ENCODE results near the gene ABHD12.

ABHD12 gene

DNA sequence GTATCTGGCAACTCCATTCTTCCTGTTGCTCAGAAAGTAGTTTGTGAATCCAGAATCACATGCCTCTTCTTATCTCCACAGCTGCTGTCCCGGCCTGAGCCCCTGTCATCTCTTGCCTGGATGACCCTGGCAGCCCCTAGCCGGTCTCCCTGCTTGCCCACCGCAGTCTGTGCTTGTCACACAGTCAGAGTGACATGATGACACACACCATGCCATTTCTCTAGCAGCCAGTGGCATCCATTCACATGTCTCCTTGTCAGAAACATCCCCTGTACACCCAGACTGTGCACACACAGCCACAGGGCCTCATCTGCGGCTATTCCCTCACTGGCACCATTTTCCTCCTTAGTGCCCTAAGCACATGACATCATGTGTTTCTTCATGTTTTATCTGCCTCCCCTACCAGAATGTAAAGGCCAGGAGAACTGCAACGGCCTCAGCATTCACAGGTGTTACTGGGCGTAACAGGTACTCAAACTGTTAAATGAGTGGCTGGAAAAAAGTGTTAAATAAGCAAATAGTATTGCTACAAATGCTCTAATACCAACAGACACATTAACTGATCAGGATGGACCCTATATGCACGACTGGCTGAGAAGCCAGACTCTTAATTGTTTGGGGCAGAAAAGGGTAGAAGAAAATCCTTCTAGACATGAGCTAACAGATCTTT lies 9.6 kb downstream of the ABHD12 start:
- no peak for DNase-seq (ENCODE audit: low read depth in 2 of 2)

- DNase-seq (ENCODE audit: low read depth in 2 of 2), result no peak
Measured at GRCh38 chr20:25378884-25379733, 11.5 kb downstream of the ABHD12 start.

DNA sequence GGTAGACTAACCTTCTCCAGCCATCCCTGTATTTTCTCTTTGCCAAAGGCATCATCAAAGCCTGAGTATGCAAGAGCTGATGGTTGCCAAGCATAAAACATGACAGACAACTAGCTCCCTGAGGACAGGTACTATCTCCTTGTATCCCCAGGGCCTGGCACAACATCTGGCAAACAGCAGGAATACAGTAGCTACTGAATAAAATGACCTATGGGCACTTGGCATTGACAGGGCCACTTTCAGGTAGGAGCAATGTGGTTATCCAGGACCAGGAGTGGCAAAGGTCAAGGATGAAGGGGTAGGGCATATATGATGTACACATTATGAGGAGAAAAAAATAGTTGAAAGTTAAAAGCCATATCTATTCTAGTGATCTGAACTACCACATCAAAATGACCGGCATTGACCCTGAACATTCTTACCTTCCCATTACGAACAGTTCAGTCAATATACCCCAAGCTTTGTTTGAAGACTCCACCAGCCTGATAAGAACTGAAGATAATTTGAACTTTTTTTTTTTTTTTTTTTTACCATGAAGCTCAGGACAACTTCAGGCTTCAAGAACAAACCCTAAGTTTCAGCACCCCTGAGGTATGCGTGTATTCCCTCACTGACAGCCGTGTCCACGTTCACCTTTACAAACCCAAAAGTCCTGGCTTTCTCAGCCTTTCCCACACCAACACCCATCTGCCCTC lies 12.3 kb downstream of the ABHD12 start:
- DNase-seq (ENCODE audit: low read depth in 2 of 2), result no peak

DNA sequence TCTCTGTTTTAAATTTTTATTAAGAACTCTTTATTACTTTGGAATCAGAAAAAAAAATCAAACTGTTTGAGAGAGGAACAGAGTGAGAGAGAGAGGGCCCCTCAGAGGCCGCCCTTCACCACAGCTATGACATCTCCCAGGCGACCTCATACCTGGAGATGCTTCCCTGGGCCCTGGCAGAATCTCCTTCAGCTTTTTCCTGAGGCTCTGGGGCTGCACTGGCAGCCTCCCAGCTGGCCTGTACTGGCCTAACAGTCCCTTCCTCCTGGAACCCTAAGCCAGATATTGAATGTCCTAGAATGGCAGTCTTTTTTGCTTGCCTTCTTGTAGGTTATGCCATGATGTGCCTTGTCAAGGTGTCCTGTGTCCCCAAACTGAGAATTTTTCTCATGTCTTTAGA lies 13.7 kb downstream of the ABHD12 start:
- DNase-seq (ENCODE audit: low read depth in 2 of 2), result no peak

DNA sequence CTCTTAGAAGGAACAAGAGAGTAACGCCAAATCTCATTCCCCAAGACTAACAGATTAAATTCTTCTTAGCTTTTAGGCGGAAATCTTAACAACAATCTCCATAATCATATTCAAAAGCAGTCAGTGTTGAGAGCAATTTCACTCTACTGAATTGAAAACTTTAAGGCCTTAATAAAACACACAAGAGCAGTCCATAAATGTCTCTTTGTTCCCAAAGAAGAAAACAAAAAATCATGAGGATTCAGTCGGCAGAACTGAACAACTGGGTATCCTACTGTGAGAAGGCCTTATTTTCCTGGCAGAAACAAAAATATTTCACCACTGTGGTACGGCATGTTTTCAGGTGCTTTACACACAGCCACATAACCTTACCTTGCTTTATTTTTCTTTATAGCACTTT lies 14.4 kb downstream of the ABHD12 start:
- no peak for DNase-seq (ENCODE audit: low read depth in 2 of 2)

DNA sequence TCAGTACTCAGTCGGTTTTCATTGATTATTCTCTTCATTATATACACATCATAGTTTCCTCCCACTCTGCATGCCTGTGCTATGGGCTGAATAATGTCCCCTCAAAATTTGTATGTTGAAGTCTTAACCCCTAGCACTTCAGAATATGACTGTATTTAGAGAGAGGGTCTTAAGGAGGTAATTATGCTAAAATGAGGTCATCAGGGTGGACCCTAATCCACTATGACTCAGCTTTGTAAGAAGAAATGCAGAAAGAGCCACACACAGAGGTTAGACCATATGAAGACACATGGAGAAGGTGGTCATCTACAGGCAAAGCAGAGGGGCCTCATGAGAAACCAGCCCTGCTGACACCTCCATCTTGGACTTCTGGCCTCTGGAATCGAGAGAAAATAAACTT lies 15.8 kb downstream of the ABHD12 start:
- DNase-seq (ENCODE audit: low read depth in 2 of 2), result no peak

GRCh38 chr20:25372584-25373336 lies 17.9 kb downstream of the ABHD12 start:
- DNase-seq (ENCODE audit: low read depth in 2 of 2), result no peak

GRCh38 chr20:25369971-25370370 lies 20.7 kb downstream of the ABHD12 start:
- no peak for DNase-seq (ENCODE audit: low read depth in 2 of 2)

DNA sequence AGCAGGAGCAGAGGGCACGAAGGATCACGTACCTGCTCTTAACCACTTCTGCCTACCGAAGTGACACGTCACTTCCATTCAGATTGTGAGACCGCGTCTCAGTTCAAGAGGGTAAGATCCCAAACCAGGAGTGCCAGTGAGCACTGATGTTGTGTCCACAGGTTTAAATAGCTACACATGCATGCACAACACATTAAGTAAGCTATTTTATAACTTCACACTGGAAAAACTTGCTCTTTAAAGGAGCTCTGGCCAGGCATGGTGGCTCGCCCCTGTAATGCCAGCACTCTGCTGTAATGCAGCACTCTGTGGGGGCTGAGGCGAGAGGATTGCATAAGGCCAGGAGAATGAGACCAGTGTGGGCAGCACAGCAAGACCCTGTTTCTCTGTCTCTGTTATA lies 21.1 kb downstream of the ABHD12 start:
- DNase-seq (ENCODE audit: low read depth in 2 of 2), result no peak

DNA sequence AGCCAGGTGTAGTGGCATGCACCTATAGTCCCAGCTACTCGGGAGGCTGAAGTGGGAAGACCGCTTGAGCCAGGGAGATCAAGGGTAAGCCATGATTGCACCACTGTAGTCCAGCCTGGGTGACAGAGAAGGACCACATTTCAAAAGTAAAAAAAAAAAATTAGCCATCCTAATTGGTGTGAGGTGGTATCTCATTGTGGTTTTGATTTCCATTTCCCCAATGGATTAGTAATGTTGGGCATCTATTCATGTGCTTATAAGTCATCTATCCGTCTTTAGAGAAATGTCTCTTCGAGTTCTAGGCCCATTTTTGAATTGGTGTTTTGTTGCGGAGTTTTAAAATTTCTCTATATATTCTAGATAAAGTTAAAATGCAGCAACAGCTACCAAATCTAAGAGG lies 21.7 kb downstream of the ABHD12 start:
- no peak for DNase-seq (ENCODE audit: low read depth in 2 of 2)

DNA sequence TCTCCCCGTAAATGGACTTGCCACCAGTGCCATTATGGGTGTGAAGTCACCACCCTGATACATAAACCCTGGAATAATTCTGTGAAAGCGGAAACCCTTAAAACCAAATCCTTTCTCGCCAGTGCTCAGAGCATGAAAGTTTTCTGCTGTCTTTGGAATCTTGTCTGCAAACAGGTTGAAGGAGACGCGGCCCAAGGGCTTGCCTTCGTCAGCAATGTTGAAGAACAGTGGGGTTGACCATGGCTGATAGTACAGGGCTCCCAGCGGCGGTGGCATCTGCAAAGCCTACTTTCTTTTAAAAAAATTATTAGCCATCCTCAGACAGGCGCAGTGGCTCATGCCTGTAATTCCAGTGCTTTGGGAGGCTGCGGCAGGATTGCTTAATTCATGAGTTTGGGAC lies 22.1 kb downstream of the ABHD12 start:
- DNase-seq (ENCODE audit: low read depth in 2 of 2), result no peak

DNA sequence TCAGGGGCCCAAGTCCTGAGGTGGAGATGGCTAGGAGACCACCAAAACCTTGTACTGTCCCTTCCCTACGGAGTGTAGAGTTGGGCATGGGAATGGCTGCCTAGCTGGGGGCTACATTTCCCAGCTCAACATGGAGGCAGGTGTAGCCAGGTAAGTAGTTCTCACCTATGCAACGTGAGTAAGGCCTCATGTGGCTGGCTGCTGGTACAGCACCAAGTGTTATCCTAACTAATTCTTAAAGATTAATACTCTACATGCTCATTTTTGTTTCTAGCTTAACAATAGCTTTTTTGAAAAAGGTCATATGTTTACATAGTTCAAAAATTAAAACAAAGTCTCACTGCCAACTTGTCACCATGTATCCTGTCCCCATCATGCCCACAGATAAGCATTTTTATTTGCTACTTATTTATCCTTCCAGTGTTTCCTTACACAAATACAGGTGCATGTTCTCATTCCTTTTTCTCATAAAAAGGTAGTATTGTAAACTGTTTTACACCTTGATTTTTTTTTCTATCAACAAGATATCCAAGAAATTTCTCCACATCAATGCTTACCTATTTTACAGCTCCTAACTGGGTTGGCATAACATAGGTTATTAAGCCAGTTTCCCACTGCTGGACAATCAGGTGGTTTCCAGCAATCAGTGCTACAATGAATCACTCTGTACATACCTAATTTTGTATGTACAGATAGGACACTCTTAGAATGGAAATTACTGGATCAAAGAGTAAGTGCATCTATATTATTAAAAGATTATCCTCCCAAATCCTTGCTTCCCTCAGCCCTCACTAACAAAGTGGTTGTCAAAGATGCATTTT lies 25.5 kb downstream of the ABHD12 start:
- no peak for DNase-seq (ENCODE audit: low read depth in 2 of 2)

DNA sequence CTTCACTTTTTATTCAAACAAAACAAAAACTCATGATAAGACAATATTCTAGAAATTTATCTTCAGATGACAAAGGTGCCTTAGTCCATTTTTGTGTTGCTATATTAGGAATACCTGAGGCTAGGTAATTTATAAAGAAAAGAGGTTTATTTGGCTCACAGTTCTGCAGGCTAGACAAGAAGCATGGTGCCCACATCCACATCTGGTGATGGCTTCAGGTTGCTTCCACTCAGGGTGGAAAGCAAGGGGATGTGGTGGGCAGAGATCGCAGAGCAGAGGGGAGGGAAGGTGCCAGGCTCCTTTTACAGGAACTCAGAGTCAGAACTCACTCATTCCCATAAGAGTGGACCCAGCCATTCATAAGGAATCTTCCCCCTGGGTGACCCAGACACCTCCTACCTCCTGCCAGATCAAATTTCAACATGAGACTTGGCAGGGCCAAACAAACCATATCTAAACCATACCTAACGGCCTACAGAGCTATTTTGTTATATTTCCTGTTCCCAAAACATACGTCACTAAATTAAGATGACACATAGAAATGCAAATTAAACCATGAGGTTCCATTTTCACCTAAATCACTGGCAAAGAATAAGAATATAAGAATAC lies 26.4 kb downstream of the ABHD12 start:
- DNase-seq (ENCODE audit: low read depth in 2 of 2), result no peak

DNA sequence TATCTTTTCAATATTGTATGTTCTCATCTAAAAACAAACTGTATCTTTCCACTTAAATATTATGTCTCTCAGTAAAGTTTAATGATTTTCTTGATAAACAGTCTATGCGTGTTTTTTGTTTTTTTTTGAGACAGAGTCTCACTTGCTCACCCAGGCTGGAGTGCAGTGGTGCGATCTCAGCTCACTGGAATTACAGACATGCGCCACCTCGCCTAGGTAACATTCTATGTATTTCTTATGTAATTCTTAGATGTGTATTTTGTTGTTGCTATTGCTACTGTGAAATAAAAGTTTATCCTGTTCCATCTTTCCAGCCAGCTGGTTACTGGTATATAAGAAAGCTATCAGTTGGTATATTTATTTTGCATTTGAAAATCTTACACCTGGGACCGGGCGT lies 29.4 kb downstream of the ABHD12 start:
- no peak for DNase-seq (ENCODE audit: low read depth in 2 of 2)

DNA sequence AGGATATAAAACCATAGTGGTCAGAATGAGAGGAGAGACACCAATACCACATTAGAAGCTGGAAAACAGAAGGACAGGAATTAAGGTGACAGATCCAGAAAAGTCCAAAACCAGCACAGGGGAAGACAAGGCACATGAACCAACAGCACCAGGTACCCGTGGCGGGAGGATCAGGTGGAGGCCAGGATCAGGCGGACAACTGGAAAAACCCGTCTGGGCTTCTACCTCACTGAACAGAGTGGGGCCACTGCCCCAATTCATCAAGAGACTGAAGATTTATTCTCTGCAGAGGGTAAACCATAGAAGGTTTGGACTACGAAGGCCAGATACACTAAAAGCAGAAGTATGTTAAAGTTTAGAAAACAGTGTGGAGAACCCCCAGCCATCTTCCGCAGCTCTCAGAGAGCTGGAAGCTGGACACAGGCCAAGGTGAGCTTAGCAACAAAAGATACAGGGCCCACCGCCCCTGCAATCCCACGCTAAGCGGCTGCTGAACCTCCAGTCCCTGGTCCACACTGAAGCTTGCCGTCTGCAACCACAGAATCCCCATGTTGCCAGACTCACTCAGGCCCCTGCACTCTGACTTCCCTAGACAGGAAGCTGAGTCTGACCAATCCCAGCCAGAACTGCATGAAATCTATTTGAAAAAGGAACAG lies 29.9 kb downstream of the ABHD12 start:
- no peak for DNase-seq (ENCODE audit: low read depth in 2 of 2)

DNA sequence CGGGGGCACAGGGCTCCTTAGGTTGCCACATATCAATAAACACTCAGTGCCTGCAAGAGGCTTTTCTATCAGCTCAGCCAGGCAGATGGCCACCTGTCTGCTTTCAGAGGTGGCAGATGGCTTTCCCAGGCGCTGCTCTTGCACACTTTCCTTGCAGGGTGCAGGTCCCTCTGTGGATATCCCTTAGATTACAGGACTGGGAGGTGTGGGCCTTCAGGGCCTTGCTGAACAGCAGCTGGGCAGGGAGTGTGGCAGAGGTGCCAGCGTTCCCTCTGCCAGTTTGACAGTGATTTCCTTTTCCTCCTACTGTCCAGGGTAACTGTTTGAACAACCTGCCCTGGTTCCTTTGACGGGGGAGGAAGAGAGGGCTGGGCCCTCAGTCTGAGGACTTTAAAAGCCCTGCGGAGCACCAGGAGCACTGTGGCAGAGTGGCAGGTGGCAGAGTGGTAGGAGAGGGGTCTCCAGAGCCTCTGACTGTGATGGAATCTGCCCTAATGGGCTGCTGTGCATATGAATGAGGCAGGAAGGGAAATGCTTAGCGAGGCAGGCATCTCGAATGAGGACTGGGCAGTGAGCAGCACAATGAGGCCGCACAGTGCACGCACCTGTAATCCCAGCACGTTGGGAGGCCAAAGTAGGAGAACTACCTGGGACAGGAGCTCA lies 34.2 kb downstream of the ABHD12 start:
- DNase-seq (ENCODE audit: low read depth in 2 of 2), result no peak

GRCh38 chr20:25355866-25356265 lies 34.8 kb downstream of the ABHD12 start:
- DNase-seq (ENCODE audit: low read depth in 2 of 2), result no peak

- DNase-seq (ENCODE audit: low read depth in 2 of 2), result no peak
Measured at GRCh38 chr20:25355011-25355595, 35.5 kb downstream of the ABHD12 start.
